Effector memory CD8-positive, alpha-beta T cell (primary cell): ENCODE measurements around the gene SEPTIN12.
"Not testable (repeated sequence)": the region's sequence is repeated elsewhere in the genome, so short reads cannot be mapped to it uniquely, and the experiment has no call there.

Experiments used
- ATAC-seq: fragments of 150-1000 bp; cut with Tn5 transposase; replicated peaks from 2 replicates; pipeline ENCODE4 v1.10.0; 2021; ENCODE audit warnings: mild to moderate bottlenecking, moderate library complexity
- DNase-seq, 3 experiments: peaks; one replicate each; pipeline ENCODE4 v3.0.0; 2021
- H3K27ac Mint-ChIP-seq, 2 donors: one replicate each; pipeline ENCODE4 v1.8.0; 2022; ENCODE audit warnings: mild to moderate bottlenecking in 2 of 2, mixed read lengths in 2 of 2, moderate library complexity in 2 of 2
- H3K27me3 Mint-ChIP-seq, 2 donors: one replicate each; pipeline ENCODE4 v1.8.0; 2022; ENCODE audit warnings: mixed read lengths in 2 of 2
- H3K36me3 Mint-ChIP-seq: one replicate; pipeline ENCODE4 v1.8.0; 2022; ENCODE audit warnings: mild to moderate bottlenecking, moderate library complexity, mixed read lengths; ENCODE audit not compliant: insufficient read depth
- H3K4me1 Mint-ChIP-seq, 2 donors: one replicate each; pipeline ENCODE4 v1.8.0; 2022; ENCODE audit warnings: low read depth in 2 of 2, mixed read lengths in 2 of 2
- H3K4me3 Mint-ChIP-seq, 2 donors: one replicate each; pipeline ENCODE4 v1.8.0; 2022; ENCODE audit warnings: mild to moderate bottlenecking in 2 of 2, mixed read lengths in 2 of 2, moderate library complexity in 2 of 2
- H3K9me3 Mint-ChIP-seq, 2 donors: one replicate each; pipeline ENCODE4 v1.8.0; 2022; ENCODE audit warnings: mixed read lengths in 2 of 2

The SEPTIN12 gene

DNA sequence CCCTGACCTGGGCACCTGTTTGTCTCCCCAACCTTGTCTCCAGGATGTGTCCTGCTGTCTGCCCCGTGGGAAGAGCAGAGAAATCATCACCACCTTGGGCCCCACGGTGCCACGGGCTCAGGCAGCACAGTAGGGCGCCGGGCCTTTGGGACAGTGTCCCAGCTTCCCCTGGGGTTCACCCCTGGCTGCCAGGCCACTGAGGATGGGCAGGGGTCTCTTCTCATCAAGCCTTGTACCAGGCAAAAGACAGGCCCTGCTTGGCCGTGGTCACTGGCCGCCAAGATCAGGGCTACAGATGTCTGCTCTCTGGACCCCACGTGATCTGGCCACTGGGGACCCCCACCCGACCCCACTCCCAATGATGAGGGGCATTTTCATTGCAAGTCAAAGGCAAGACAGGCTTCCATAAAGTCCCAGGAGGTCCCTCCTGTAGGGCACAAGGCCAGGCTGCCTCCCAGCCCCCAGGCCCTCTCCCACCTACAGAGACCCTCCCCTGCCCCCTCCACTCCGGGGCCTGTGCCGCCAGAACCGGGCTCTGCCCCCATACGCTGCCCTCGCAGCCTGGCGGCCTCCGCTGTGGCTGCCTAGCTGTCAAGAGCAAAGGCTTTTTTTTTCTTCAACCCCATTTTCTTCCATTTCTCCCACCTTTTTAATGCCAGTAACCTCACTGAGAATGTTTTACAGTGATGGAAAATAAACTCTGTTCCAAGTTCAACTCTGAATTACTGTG, 39.3 kb downstream of the SEPTIN12 start:
- H3K4me1 Mint-ChIP-seq: peaks cover 13 to 16% of the 10 kb centered on the region in 2 donors
- DNase-seq: no peak
- H3K4me3 Mint-ChIP-seq: no peak overlapping the region
- H3K9me3 Mint-ChIP-seq: no peaks in the 10 kb centered on the region
- H3K27me3 Mint-ChIP-seq: no peaks in the 10 kb centered on the region
- peak overlapping the region; percentile 61 to 96 for H3K27ac Mint-ChIP-seq
- no peak for ATAC-seq
- peaks cover 31% of the 10 kb centered on the region for H3K36me3 Mint-ChIP-seq

DNA sequence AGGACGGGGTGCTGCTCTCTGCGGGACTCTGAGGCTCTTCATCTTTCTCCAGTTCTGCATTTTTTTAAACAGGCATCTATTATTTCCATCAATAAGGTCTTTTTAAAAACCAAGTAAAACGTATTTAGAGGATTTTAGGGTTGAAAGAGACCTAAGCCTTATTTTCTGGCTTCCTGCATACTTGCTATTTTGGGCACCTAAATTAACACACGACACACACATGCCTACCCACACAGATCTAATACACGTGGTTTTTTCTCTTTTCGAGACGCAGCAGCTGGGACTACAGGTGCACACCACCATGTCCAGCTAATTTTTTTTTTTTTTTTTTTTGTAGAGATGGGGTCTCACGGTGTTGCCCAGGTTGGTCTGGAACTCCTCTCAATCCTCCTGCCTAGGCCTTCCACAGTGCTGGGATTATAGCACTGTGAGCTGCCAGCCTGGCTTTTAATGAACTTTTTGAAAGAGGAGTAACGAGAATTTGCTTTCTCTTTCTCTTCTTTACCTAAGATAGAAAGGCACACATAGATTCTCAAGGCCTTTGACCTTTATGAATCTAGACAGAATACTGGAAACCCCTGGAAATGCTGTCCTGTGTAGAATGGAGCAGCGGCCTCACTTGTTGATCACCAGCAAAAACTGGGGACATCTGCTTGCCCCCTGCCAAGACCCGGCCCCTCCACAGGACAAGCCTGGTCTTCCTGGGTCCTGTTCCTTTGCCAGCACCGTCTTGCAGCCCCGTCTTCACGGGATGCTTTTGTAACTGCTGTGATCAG, 40.1 kb downstream of the SEPTIN12 start:
- no peaks in the 10 kb centered on the region for H3K9me3 Mint-ChIP-seq
- H3K4me3 Mint-ChIP-seq: peak overlapping the region; percentile 24 to 71
- DNase-seq (no peak), ATAC-seq (no peak)
- H3K36me3 Mint-ChIP-seq: peaks cover 26% of the 10 kb centered on the region
- peaks cover 16 to 21% of the 10 kb centered on the region in 2 donors for H3K4me1 Mint-ChIP-seq
- H3K27me3 Mint-ChIP-seq: peaks cover 0 to 7% of the 10 kb centered on the region in 2 donors
- H3K27ac Mint-ChIP-seq: peak overlapping the region; percentile 61 to 96

DNA sequence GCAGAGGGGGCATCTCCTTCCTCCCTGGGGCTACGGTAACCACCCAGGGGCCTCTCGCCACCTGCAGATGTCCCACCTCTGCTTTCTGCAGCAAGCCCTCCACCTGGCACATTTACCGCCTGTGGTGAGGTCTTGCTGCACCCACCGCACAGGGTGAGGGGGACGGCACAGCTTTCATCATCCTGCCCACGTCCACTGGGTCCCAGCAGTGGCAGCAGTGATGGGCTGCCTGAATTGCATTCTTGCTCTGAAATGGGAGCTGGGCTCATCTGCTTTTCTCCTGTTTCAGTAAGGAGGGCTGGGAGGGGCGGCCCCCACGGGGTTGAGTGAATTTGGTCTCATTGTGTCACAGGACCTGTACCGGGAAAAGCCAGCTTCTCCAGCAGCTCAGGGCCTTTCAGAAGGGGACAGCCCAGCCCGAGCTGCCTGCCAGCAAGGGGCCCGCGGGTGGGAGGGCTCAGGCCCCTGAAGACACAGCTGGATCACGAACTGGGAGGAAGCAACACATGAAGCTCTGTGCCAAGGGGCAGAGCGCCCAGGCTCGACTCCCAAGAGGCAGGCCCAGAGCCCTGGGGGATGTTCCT, 41.1 kb downstream of the SEPTIN12 start:
- ATAC-seq: no peak
- H3K4me1 Mint-ChIP-seq: peaks cover 16 to 22% of the 10 kb centered on the region in 2 donors
- H3K36me3 Mint-ChIP-seq: peaks cover 25% of the 10 kb centered on the region

DNA sequence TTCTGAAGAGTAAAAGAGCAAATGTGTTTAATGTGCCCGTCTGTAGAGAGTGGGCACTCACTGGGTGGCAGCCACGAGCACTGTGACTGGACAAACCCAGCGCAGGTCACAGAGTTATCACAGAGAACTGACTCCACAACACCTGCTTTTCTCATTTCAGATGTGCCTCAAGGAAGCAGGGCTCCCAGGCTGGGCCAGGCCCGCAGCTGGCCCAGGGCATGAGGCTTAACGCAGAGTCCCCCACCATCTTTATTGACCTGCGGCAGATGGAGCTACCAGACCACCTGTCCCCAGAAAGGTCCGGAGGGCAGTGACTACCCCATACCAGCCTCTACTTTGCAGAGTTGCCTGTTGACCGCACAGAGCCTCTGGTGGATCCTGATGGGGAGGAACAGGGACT, 41.9 kb downstream of the SEPTIN12 start:
- H3K27ac Mint-ChIP-seq: no peak overlapping the region
- no peak for DNase-seq
- peaks cover 0 to 10% of the 10 kb centered on the region in 2 donors for H3K27me3 Mint-ChIP-seq
- ATAC-seq: no peak
- peaks cover 20% of the 10 kb centered on the region for H3K36me3 Mint-ChIP-seq
- peaks cover 16 to 22% of the 10 kb centered on the region in 2 donors for H3K4me1 Mint-ChIP-seq
- H3K4me3 Mint-ChIP-seq: no peak overlapping the region
- H3K9me3 Mint-ChIP-seq: no peaks in the 10 kb centered on the region

More for the DNA sequence above, 41.1 kb downstream of the SEPTIN12 start:
- Mint-ChIP-seq H3K9me3 (no peaks in the 10 kb centered on the region), H3K27ac (peak overlapping the region; percentile 61 to 96), H3K27me3 (peaks cover 0 to 10% of the 10 kb centered on the region in 2 donors), H3K4me3 (peak overlapping the region in 1 of 2 donors; percentile 71)
- no peak for DNase-seq

DNA sequence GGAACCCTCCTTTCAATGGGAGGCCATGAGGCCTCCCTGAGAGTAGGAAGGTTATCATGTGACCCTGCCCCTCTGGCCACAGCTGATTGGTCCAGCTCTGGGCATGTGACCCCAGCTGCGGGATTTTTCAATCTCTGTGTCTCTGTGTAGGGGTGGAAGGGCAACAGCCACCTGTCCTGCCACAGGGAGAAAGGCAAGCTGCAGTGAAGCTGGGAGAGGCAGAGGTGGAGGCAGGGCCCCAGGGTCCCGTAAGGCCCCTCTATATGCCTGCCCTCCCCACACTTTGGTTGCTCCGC, 42.9 kb downstream of the SEPTIN12 start:
- Mint-ChIP-seq H3K27me3 (peaks cover 0 to 10% of the 10 kb centered on the region in 2 donors), H3K4me1 (peaks cover 16 to 22% of the 10 kb centered on the region in 2 donors), H3K27ac (no peak overlapping the region), H3K4me3 (no peak overlapping the region), H3K36me3 (peaks cover 13% of the 10 kb centered on the region), H3K9me3 (no peaks in the 10 kb centered on the region)
- no peak for DNase-seq
- ATAC-seq: no peak

DNA sequence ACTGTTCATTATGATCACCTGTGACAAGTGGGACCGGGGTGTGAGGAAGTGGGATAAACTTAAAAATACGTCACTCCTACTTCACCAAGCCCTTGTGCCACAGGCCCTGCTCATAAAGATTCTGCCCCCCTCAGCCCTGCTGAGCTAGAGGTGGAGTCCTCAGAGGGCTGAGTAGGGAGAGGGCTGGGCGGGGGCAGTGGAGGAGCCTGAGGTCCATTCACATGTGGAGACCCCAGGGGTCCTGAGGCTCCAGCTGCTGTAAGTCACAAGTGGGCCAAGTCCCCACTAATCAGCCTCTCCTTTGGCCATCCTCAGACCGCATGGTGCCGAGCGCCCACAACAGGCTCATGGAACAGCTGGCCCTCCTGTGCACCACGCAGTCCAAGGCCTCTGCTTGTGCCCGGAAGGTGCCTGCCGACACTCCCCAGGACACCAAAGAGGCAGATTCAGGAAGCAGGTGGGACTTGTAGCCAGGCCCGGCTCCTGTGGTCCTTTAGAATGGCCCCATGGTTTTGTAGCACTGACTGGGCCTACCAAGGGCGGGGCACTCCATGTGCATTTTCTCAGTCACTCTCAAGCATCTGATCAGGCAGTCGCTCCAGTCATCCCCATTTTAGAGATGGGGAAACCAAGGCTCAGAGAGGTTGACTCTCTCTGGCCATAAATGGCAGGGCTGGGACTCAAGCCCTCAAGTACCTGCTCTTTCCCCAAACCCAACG, 43.4 kb downstream of the SEPTIN12 start:
- ATAC-seq: no peak
- Mint-ChIP-seq H3K9me3 (no peaks in the 10 kb centered on the region), H3K27me3 (peaks cover 0 to 10% of the 10 kb centered on the region in 2 donors), H3K36me3 (peaks cover 13% of the 10 kb centered on the region), H3K27ac (no peak overlapping the region), H3K4me1 (peaks cover 16 to 22% of the 10 kb centered on the region in 2 donors), H3K4me3 (no peak overlapping the region)
- DNase-seq: no peak

DNA sequence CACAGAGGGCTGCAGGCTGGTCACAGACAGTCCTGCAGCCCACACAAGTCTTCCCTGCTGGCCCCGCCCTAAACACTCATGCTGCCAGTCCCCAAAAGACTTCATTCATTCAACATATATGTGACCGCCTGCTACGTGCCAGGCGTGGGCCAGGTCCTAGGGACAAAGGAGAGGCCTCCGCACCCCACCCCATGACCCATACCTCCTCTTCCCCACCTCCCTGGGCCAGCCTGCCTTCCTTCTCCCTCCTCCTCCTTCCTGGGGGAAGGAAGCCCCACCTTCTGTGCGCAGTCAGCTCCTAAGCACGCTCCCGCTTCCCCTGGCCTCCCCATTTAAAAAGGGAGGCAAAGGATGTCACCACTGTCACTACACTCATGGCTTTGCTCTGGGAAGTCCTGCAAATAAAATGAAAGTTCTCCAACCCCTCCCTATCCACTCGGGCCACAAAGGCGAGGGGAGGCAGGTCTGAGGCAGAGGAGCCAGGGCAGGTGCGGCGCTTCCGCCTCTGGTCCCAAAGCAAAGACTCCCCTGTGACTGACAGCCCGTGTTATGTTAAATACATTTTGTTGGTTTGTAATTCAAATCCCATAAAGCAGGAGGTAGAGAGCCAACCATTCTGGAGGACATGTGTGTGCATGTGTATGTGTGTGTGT, 44.8 kb downstream of the SEPTIN12 start:
- H3K27me3 Mint-ChIP-seq: peaks cover 0 to 11% of the 10 kb centered on the region in 2 donors
- H3K4me1 Mint-ChIP-seq: peaks cover 16 to 19% of the 10 kb centered on the region in 2 donors
- DNase-seq (no peak), ATAC-seq (no peak)
- H3K27ac Mint-ChIP-seq: no peak overlapping the region
- H3K36me3 Mint-ChIP-seq: peaks cover 13% of the 10 kb centered on the region
- no peaks in the 10 kb centered on the region for H3K9me3 Mint-ChIP-seq
- peak overlapping the region; percentile 55 to 71 for H3K4me3 Mint-ChIP-seq

DNA sequence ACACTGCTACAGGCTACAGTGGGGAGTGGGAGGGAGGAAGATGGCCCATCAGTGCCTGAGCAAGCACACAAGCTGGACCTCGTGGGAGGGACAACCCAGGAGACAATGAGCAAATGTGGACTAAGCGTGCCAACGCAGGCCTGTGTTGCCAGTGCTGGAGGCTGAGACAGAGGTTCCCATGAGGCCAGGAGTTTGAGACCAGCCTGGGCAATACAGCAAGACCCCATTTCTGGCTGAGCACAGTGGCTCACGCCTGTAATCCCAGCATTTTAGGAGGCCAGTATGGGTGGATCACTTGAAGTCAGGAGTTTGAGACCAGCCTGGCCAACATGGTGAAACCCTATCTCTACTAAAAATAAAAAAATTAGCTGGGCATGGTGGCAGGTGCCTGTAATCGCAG, 49.8 kb downstream of the SEPTIN12 start:
- Mint-ChIP-seq H3K4me1 (peaks cover 13 to 15% of the 10 kb centered on the region in 2 donors), H3K36me3 (peaks cover 19% of the 10 kb centered on the region), H3K27me3 (peaks cover 0 to 14% of the 10 kb centered on the region in 2 donors)
- not testable (repeated sequence) for H3K9me3 Mint-ChIP-seq, H3K27ac Mint-ChIP-seq, H3K4me3 Mint-ChIP-seq, DNase-seq, ATAC-seq

DNA sequence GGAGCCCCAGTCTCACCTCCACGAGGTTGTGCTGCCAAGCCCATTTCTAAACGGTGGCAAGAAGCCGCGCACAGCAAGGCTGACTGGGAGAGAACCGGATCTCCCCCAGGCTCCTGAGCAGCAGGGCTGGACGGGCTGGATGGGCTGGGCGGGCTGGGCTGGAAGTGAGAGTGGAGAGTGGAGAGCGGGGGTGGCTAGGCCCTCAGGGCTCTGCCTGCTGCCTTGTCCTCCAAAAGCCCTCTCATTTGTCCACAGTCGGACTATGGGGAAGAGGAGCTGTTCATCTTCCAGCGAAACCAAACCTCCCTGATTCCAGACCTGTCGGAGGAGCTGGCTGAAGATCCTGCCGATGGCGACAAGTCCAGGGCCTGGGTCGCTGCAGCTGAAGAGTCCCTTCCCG, 50.6 kb downstream of the SEPTIN12 start:
- peaks cover 19% of the 10 kb centered on the region for H3K36me3 Mint-ChIP-seq
- H3K27ac Mint-ChIP-seq: no peak overlapping the region
- H3K4me1 Mint-ChIP-seq: peaks cover 16 to 17% of the 10 kb centered on the region in 2 donors
- H3K4me3 Mint-ChIP-seq: no peak overlapping the region
- DNase-seq (no peak), ATAC-seq (no peak)
- H3K9me3 Mint-ChIP-seq: no peaks in the 10 kb centered on the region
- H3K27me3 Mint-ChIP-seq: peaks cover 0 to 8% of the 10 kb centered on the region in 2 donors

DNA sequence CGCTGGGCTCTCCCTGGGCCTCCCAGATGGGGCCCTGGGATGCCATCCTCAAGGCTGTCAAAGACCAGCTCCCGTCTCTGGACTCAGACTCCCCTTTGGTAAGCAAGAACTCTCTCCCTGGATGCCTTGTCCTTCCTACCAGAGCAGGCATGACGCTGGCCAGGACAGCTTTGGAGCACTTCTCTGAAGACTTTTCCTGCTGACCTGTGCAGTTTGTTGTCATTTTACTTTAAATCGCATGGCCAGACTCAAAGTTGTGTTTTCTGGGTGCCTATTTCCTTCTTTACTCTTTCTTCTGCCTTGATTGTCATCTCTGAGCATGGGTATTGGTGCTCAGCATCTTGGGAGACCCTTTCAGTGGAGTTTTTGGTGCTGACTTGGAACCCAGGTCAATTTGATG, 51.6 kb downstream of the SEPTIN12 start:
- Mint-ChIP-seq H3K27ac (no peak overlapping the region), H3K9me3 (no peaks in the 10 kb centered on the region), H3K4me1 (peaks cover 16 to 17% of the 10 kb centered on the region in 2 donors), H3K27me3 (peaks cover 0 to 8% of the 10 kb centered on the region in 2 donors), H3K36me3 (peaks cover 19% of the 10 kb centered on the region), H3K4me3 (peak overlapping the region in 1 of 2 donors; percentile 31)
- no peak for ATAC-seq
- no peak for DNase-seq

DNA sequence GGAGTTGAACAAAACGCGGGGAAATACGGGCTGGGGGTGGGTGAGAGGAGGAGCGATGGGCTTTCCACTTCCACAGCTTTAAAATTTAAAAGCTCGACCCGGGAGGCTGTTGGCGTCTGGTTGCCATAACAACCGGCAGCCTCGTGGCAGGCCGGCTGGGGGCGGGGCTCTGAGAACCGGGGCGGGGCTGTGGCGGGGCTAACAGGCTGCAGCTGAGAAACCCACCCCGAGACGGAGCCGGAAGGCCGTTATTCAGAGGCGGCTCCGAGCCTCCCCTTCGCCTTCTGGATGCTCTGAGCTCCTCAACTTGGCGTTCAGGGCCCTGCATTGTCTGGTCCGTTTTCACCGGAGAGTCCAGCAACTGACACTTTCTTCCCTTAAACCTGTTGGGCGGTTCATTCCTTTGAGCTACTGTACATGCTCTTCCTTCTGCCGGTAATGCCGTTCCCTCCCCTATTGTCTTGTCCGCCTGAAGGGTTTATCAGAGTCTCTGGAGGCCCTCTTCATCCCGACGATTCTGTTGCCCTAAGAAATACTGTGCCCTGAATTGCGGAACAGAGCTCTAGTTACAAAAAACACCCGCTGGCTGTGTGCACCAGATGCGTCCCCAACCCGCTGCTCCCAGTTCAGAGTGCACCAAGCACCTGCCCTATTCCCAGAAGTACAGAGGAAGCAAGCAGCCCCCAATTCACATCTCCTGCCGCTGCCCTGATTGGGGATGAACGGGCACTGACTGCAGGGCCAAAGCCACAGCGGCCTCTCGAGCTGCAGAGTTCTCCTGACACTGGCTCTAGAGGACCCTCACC, 53.2 kb downstream of the SEPTIN12 start:
- peak overlapping the region; percentile 91 to 95 for H3K4me3 Mint-ChIP-seq
- peaks cover 16 to 17% of the 10 kb centered on the region in 2 donors for H3K4me1 Mint-ChIP-seq
- peaks cover 19% of the 10 kb centered on the region for H3K36me3 Mint-ChIP-seq
- ATAC-seq (peak; percentile 82), DNase-seq (peak; percentile 93 to 96 (median 94))
- peak overlapping the region; percentile 90 to 92 for H3K27ac Mint-ChIP-seq
- peaks cover 0 to 8% of the 10 kb centered on the region in 2 donors for H3K27me3 Mint-ChIP-seq
- no peaks in the 10 kb centered on the region for H3K9me3 Mint-ChIP-seq

DNA sequence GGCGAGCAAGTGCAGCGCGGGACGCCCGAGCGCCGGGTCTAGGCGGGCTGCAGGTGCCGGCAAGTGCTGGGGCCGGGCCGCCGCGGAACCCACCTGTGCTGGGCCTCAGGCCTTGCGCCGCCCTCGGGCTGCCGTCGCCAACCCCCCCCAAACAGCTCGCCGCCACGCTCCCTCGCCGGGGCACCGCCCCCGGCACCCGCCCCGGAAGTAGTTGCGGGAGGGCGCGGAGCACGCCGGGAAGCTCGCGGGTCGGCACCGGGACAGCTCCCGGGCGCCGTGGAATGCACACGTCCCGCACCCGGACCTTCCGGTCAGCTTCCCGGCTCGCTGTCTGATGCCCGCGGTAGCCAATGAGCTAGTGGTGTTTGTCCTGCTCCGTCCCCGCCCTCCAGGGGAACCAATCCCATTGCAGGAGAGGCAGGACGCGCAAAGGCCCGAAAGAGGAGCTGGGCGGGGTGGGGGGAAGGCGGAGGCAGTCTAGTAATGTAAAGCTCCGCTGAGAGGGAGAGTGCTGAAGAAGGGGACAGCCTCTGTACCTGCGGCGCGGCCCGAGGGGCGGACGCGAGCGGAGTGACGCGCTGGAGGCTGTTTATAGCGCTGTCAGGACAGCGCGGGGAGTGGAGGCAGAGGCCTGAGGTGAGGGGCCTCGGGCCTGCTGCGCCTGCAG, 53.9 kb downstream of the SEPTIN12 start, which contains the start of the genes ANKS3 and DNAAF8:
Gene ANKS3, minus strand, starts transcription at position 209 of the 667 bp plus-strand sequence. CDS start 4,122 bp downstream, outside the sequence.
Gene DNAAF8, plus strand, starts transcription at position 475 of the 667 bp plus-strand sequence. CDS start 1,978 bp downstream, outside the sequence.
- ATAC-seq (peak; percentile 78), DNase-seq (peak; percentile 72 to 78 (median 75))
- H3K4me1 Mint-ChIP-seq: peaks cover 16 to 17% of the 10 kb centered on the region in 2 donors
- H3K4me3 Mint-ChIP-seq: peak within 1 kb of the TSS; percentile 91 to 95
- peak within 1 kb of the TSS; percentile 90 to 92 for H3K27ac Mint-ChIP-seq
- H3K9me3 Mint-ChIP-seq: no peaks in the 10 kb centered on the region
- H3K36me3 Mint-ChIP-seq: peaks cover 19% of the 10 kb centered on the region
- H3K27me3 Mint-ChIP-seq: peaks cover 0 to 8% of the 10 kb centered on the region in 2 donors
